ENCODE measurements around the gene ZNF526. TPM values are rescaled to one million over a fixed set of nuclear protein-coding genes. Genes with fewer than 3 reads are reported as not detected.

The ZNF526 gene
- total and polyA plus RNA-seq, 9 of the 15 experiments (the other 6 are each of a cell fraction or from before 2014, with no cell fraction given): 1.3 to 17.9 (median 6.2) TPM

GRCh38 chr19:42254850-42255765 is 35.0 kb downstream of the ZNF526 start, which contains the start of gene ERF (continued):
- TF ChIP-seq IRF9 (tag; IDR thresholded peaks at IDR 0.05) (no peak), ERF (CRISPR knock-in tag; IDR thresholded peaks at IDR 0.05) (no peak), ZNF165 (CRISPR knock-in tag; IDR thresholded peaks at IDR 0.05; ENCODE audit: borderline replicate concordance) (no peak), ZNF274 (IDR thresholded peaks at IDR 0.05; ENCODE audit: borderline replicate concordance, low read depth, low read length) (no peak), CBX1 (IDR thresholded peaks at IDR 0.05; ENCODE audit: low read depth) (no peak; the same call in 1 of the 2 replicates), SRSF7 (optimal IDR thresholded peaks at IDR 0.05; ENCODE audit: low read depth, low read length) (no peak), POLR2H (tag; IDR thresholded peaks at IDR 0.05; ENCODE audit: low read depth) (no peak), MYC (IDR thresholded peaks at IDR 0.05; ENCODE audit: low read depth, low read length) (peak; percentile 61), MYC (CRISPR knock-in tag; IDR thresholded peaks at IDR 0.05; ENCODE audit: borderline replicate concordance, low read depth) (no peak), RBFOX2 (IDR thresholded peaks at IDR 0.05; ENCODE audit: low read depth, low read length) (peak; percentile 90), HNRNPK (IDR thresholded peaks at IDR 0.05; ENCODE audit: low read depth, low read length, poor library complexity, severe bottlenecking) (peak; percentile 80), FOSL1 (tag; conservative IDR thresholded peaks at IDR 0.05) (no peak)
- TF ChIP-seq, protein P1, sequence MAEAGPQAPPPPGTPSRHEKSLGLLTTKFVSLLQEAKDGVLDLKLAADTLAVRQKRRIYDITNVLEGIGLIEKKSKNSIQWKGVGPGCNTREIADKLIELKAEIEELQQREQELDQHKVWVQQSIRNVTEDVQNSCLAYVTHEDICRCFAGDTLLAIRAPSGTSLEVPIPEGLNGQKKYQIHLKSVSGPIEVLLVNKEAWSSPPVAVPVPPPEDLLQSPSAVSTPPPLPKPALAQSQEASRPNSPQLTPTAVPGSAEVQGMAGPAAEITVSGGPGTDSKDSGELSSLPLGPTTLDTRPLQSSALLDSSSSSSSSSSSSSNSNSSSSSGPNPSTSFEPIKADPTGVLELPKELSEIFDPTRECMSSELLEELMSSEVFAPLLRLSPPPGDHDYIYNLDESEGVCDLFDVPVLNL (CRISPR knock-in tag; IDR thresholded peaks at IDR 0.05; ENCODE audit: low read depth): no peak
- TF ChIP-seq, protein P2, sequence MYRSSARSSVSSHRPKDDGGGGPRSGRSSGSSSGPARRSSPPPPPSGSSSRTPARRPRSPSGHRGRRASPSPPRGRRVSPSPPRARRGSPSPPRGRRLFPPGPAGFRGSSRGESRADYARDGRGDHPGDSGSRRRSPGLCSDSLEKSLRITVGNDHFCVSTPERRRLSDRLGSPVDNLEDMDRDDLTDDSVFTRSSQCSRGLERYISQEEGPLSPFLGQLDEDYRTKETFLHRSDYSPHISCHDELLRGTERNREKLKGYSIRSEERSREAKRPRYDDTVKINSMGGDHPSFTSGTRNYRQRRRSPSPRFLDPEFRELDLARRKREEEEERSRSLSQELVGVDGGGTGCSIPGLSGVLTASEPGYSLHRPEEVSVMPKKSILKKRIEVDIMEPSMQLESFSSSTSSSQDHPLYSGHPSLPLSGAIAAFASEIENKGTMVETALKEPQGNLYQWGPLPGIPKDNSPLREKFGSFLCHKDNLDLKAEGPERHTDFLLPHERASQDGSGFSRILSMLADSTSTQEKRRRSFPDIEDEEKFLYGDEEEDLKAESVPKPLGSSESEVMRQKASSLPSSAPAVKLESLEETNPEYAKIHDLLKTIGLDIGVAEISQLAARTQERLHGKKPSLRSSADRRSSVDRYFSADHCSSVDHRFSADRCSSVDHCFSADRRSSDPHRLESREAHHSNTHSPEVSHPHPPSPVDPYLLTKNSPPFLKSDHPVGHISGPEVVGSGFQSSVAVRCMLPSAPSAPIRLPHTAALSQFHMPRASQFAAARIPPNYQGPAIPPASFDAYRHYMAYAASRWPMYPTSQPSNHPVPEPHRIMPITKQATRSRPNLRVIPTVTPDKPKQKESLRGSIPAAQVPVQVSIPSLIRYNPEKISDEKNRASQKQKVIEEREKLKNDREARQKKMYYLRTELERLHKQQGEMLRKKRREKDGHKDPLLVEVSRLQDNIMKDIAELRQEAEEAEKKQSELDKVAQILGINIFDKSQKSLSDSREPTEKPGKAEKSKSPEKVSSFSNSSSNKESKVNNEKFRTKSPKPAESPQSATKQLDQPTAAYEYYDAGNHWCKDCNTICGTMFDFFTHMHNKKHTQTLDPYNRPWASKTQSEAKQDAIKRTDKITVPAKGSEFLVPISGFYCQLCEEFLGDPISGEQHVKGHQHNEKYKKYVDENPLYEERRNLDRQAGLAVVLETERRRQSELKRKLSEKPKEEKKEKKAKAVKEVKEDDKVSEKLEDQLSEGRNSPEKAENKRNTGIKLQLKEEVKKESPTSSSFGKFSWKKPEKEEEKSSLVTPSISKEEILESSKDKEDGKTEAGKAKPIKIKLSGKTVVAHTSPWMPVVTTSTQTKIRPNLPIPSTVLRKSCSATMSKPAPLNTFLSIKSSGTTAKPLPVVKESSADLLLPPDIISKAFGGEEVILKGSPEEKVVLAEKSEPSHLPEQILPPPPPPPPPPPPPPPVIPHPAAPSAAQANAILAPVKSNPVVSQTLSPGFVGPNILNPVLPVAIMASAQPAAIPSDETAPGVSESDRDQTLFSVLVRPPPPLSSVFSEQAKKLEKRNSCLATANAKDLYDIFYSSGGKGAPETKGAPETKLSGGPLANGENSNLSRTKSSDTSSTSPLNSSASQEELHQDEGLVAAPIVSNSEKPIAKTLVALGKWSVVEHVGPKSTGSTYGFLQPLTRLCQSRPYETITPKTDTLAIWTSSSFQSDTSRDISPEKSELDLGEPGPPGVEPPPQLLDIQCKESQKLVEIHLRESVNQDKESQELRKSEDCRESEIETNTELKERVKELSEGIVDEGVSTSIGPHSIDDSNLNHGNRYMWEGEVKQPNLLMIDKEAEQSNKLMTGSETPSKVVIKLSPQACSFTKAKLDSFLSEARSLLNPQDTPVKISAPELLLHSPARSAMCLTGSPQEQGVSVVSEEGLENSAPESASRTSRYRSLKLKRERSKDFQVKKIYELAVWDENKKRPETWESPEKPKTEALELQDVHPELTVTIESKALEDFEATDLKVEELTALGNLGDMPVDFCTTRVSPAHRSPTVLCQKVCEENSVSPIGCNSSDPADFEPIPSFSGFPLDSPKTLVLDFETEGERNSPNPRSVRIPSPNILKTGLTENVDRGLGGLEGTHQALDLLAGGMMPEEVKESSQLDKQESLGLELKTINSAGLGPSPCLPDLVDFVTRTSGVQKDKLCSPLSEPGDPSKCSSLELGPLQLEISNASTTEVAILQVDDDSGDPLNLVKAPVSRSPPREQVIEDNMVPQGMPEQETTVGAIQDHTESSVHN (IDR thresholded peaks at IDR 0.05; ENCODE audit: borderline replicate concordance in 1 of 2, low read depth in 1 of 2): no peak

All from K562 (cell line).